Thymus (tissue), 11 donors: ENCODE data around the gene IZUMO1. TPM values are rescaled to one million over a fixed set of nuclear protein-coding genes. Genes with fewer than 3 reads are reported as not detected.

Source experiments
- DNase-seq, 9 donors: peaks; one replicate each; pipeline ENCODE4 v3.0.0-alpha.2; 2013; ENCODE audit warnings: low spot score in 9 of 9, low read depth in 6 of 9, missing footprints in 1 of 9
- H3K27ac ChIP-seq, 2 donors: one replicate each; pipeline ENCODE4 v1.5.1; 2013; ENCODE audit warnings: control low read depth in 1 of 2, low read depth in 1 of 2, low read length in 1 of 2, mild to moderate bottlenecking in 1 of 2, moderate library complexity in 1 of 2
- H3K27me3 ChIP-seq, 2 donors: one replicate each; pipeline ENCODE4 v1.5.1; 2013; ENCODE audit warnings: low read length in 1 of 2; ENCODE audit not compliant: control insufficient read depth in 2 of 2, insufficient read depth in 1 of 2
- H3K36me3 ChIP-seq, 2 donors: one replicate each; pipeline ENCODE4 v1.5.1; 2013; ENCODE audit warnings: low read length in 1 of 2, mild to moderate bottlenecking in 1 of 2, moderate library complexity in 1 of 2; ENCODE audit not compliant: control insufficient read depth in 2 of 2, insufficient read depth in 2 of 2
- H3K4me1 ChIP-seq, 2 donors: one replicate each; pipeline ENCODE4 v1.5.1; 2013; ENCODE audit warnings: low read length in 2 of 2; ENCODE audit not compliant: control insufficient read depth in 2 of 2, insufficient read depth in 2 of 2
- H3K4me3 ChIP-seq, 2 donors: one replicate each; pipeline ENCODE4 v1.5.1; 2013; ENCODE audit warnings: low read length in 2 of 2, control low read depth in 1 of 2, mild to moderate bottlenecking in 1 of 2
- H3K9me3 ChIP-seq, 2 donors: one replicate each; pipeline ENCODE4 v1.5.1; 2013; ENCODE audit warnings: low read length in 1 of 2, mild to moderate bottlenecking in 1 of 2; ENCODE audit not compliant: control insufficient read depth in 2 of 2, insufficient read depth in 1 of 2
- WGBS: extraction: QIAGEN DNeasy Blood & Tissue Kit; methylation state at CpG from one replicate; pipeline ENCODE4 v1.1.7; 2013; 5-methylcytosine and 5-hydroxymethylcytosine counted together
- polyA plus RNA-seq: library from polyadenylated mRNA; stranded (reverse); fragments of 200-250 nt; gene quantifications from one replicate; pipeline ENCODE4 v1.2.3, GENCODE V29; 2013
- total RNA-seq: library from RNA; stranded (reverse); fragments of 120-200 nt; gene quantifications from one replicate; pipeline ENCODE4 v1.2.4, GENCODE V29; 2013
- donor health status: healthy.

The IZUMO1 gene
- total and polyA plus RNA-seq, 2 donors: 0.05 to 0.18 TPM

DNA sequence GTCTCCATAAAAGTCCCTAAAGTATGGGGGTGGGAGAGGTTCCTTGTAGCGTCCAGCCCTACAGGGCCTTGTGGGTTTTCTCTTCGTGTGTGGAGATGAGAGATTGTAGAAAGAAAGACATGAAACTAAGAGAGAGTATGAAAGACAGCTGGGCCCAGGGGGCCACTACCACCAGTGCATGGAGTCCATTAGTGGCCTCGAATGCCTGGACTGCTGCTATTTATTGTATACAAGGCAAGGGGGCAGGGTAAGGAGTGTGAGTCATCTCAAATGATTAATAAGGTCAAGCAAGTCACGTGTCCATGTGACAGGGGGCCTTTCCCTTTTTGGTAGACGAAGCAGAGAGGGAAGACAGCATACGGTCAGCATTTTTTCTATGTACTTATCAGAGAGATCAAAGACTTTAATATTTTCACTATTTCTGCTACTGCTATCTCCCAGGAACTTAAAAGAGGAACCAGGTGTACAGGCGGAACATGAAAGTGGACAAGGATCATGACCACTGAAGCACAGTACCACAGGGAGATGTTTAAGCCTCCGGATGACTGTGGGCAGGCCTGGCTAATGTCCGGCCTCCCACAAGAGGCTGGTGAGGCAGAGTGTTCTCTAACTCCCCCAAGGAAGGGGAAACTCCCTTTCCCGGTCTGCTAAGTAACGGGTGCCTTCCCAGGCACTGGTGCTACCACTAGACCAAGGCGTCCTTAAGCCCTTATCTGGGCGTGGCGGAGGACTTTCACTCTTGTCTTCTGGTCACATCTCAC lies 34.1 kb upstream of the IZUMO1 start:
- Histone ChIP-seq H3K27ac (no peak overlapping the region), H3K4me1 (peaks cover 0 to 4% of the 10 kb centered on the region in 2 donors), H3K27me3 (peaks cover 0 to 12% of the 10 kb centered on the region in 2 donors), H3K36me3 (no peaks in the 10 kb centered on the region), H3K9me3 (no peaks in the 10 kb centered on the region), H3K4me3 (no peak overlapping the region)
- WGBS: 88% methylated on average over 14 of the region's 14 CpGs
- DNase-seq: no peak

DNA sequence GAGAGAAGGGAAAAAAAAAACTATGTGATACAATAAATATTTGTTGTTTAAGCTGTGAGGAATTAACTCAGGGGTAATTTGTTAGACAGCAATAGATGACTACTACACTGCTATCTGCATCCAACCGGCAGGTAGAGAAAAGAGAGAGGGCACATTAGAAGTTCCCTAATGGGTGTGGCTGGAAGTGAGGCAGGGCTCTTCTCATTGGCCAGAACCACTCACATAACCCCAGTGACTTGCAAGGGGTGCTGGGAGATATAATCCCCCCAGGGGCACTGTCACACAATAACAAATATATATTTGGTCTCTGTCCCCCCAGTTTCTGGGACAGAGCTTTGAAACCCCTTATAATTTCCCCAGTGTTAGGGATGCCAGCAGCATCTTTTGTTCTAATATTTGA lies 32.9 kb upstream of the IZUMO1 start:
- Histone ChIP-seq H3K27ac (no peak overlapping the region), H3K36me3 (no peaks in the 10 kb centered on the region), H3K9me3 (no peaks in the 10 kb centered on the region), H3K27me3 (peaks cover 0 to 11% of the 10 kb centered on the region in 2 donors), H3K4me3 (no peak overlapping the region), H3K4me1 (peaks cover 0 to 4% of the 10 kb centered on the region in 2 donors)
- no peak for DNase-seq
- 74% methylated on average over 1 of the region's 1 CpG for WGBS

DNA sequence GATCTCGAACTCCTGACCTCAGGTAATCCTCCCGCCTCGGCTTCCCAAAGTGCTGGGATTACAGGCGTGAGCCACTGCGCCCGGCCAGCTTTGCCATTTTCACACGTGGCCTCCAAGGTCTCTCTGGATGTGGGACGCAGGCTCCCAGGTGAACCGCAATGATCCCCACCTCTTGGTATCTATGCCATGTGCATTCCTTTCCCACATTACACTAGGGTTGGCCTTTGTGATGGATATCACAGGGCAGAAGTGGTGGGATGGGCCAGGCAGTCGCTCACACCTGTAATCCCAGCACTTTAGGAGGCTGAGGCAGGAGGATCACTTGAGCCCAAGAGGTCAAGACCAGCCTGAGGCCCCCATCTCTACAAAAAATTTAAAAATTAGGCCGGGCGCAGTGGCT lies 31.0 kb upstream of the IZUMO1 start:
- Histone ChIP-seq H3K36me3 (no peaks in the 10 kb centered on the region), H3K27me3 (peaks cover 0 to 10% of the 10 kb centered on the region in 2 donors), H3K9me3 (no peaks in the 10 kb centered on the region), H3K4me3 (no peak overlapping the region), H3K4me1 (peaks cover 0 to 4% of the 10 kb centered on the region in 2 donors), H3K27ac (no peak overlapping the region)
- WGBS: 97% methylated on average over 12 of the region's 12 CpGs
- DNase-seq: no peak

DNA sequence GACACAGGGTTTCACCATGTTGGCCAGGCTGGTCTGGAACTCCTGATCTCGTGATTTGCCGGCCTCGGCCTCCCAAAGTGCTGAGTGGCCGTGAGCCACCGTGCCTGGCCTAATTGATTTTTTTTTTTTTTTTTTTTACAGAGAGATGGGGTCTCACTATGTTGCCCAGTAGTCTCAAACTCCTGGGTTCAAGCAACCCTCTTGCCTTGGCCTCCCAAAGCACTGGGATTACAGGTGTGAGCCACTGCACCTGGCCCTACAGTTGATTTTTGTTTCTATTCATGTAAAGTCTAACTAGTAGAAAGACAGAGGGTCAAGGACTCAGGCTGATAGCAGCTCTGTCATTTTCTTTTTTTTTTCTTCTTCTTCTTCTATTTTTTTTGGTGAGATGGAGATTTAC lies 30.4 kb upstream of the IZUMO1 start:
- 98% methylated on average over 5 of the region's 5 CpGs for WGBS
- Histone ChIP-seq H3K27me3 (peaks cover 0 to 4% of the 10 kb centered on the region in 2 donors), H3K4me3 (no peak overlapping the region), H3K36me3 (no peaks in the 10 kb centered on the region), H3K9me3 (no peaks in the 10 kb centered on the region), H3K4me1 (peaks cover 0 to 4% of the 10 kb centered on the region in 2 donors), H3K27ac (no peak overlapping the region)
- no peak for DNase-seq

DNA sequence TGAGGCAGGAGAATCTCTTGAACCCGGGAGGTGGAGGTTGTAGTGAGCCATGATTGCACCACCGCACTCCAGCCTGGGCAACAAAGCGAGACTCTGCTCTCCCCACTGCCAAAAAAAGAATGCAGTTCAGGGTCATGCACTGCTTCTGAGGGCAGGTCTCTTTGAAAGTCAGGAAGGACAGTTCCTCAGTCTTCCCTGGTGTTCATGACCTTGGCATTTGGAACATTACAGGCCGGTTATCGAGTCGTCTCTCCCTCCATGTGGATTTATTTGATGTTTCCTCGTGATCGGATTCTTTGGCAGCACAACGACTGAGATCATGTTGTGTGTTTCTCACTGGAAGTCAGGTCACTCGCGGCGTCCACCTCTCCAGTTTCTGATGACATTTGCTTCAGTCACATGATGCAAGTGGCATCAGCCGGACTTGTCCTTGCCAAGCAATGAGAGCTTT lies 25.8 kb upstream of the IZUMO1 start:
- Histone ChIP-seq H3K4me3 (no peak overlapping the region), H3K9me3 (no peaks in the 10 kb centered on the region), H3K4me1 (no peaks in the 10 kb centered on the region), H3K27ac (no peak overlapping the region), H3K27me3 (peaks cover 0 to 13% of the 10 kb centered on the region in 2 donors), H3K36me3 (no peaks in the 10 kb centered on the region)
- WGBS: 94% methylated on average over 13 of the region's 13 CpGs
- DNase-seq: no peak

DNA sequence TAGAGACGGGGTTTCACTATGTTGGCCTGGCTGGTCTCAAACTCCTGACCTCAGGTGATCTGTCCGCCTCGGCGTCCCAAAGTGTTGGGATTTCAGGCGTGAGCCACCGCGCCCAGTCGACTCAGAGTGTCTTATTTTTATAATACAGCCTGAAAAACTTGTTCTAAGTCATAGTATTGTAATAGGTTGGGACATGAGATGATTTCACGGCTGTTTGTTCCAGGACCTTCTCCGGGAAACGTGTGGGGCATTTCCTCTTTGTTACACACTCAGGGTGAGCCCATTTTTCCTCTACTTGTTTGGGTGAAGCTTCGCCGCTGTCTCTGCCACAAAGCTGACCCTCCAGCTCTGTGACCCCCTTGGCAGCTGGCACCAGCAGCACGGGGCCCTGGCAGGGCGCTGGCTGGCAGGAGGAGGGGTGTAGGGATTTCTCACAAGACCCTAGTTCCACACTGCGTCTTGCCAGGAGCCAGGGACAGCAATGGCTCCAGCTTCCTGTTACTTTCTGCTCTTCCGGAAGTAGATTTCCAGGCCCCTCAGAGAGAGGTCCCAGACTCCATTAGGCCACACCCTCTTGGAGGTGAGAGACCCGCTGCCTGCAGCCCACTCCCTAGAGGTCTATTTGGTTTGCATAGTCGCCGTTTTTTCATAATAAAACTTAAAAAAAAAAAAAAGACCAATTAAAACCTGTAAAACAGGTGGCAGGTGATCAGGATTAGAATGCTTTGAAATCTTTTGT lies 24.2 kb upstream of the IZUMO1 start:
- no peak overlapping the region for H3K4me3 ChIP-seq
- peaks cover 0 to 16% of the 10 kb centered on the region in 2 donors for H3K27me3 ChIP-seq
- WGBS: 89% methylated on average over 20 of the region's 20 CpGs
- H3K27ac ChIP-seq: no peak overlapping the region
- DNase-seq: no peak
- no peaks in the 10 kb centered on the region for H3K9me3 ChIP-seq
- H3K36me3 ChIP-seq: no peaks in the 10 kb centered on the region
- H3K4me1 ChIP-seq: no peaks in the 10 kb centered on the region

DNA sequence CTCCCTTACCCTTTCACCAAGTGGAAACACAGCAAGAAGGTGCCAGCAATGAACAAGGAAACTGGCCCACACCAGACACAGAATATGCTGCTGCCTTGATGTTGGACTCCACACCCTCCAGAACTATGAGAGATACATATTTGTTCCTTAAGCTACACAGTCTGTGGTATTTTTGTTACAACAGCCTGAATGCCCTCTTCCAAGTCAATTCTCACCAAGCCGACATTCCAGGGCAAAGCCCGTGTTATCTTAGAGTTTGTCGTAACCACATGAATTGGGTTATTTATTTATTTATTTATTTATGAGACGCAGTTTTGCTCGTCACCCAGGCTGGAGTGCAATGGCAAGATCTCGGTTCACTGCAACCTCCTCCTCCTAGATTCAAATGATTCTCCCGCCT lies 23.6 kb upstream of the IZUMO1 start:
- H3K27ac ChIP-seq: no peak overlapping the region
- DNase-seq: no peak
- no peaks in the 10 kb centered on the region for H3K4me1 ChIP-seq
- no peaks in the 10 kb centered on the region for H3K9me3 ChIP-seq
- H3K36me3 ChIP-seq: no peaks in the 10 kb centered on the region
- H3K27me3 ChIP-seq: peaks cover 0 to 17% of the 10 kb centered on the region in 2 donors
- WGBS: 83% methylated on average over 7 of the region's 7 CpGs
- no peak overlapping the region for H3K4me3 ChIP-seq

DNA sequence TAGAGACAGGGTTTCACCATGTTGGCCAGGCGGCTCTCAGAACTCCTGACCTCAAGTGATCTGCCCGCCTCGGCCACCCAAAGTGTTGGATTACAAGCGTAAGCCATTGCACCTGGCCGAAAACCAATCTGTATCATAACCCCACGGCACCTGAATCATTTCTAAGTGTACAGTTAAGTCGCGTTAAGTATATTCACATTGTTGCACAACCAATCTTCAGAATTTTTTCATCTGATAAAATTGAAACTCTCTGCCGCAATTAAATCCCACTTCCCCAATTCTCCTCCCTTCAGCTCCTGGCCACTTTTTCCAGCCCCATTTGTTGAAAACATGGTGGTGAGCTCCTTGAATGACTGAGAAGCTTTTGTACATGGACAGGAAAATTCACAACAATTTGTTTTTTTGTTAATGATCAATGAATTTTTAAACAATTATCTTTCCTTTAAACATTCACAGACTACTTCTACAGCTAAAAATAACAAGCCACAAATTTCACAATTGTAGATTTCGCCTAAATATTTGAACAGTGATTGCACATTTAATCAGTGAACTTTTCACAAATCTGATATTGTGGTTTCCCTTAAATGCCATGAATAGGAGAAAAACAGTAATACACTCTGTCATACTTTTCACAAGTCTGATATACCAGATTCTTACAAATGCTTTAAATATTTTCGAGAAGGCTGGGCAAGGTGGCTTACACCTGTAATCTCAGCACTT lies 22.4 kb upstream of the IZUMO1 start:
- no peak overlapping the region for H3K4me3 ChIP-seq
- no peaks in the 10 kb centered on the region for H3K9me3 ChIP-seq
- no peaks in the 10 kb centered on the region for H3K36me3 ChIP-seq
- 89% methylated on average over 11 of the region's 11 CpGs for WGBS
- H3K4me1 ChIP-seq: no peaks in the 10 kb centered on the region
- no peak for DNase-seq
- no peak overlapping the region for H3K27ac ChIP-seq
- peaks cover 0 to 18% of the 10 kb centered on the region in 2 donors for H3K27me3 ChIP-seq
